Activated CD8-positive, alpha-beta memory T cell treated with anti-CD3 and anti-CD28 coated beads for 36 hours (primary cell): ENCODE measurements around the gene SETBP1. TPM values are rescaled to one million over a fixed set of nuclear protein-coding genes. Genes with fewer than 3 reads are reported as not detected.

Experiments used
- CTCF ChIA-PET: fragments of 350-600 bp; sonication (Branson Sonifier 250); formaldehyde crosslinking; loops from one replicate; lab custom pipeline; 2021; ENCODE audit warnings: antibody characterized with exemption; lab: Charles Lee
- POLR2A ChIA-PET: fragments of 350-600 bp; sonication (Branson Sonifier 250); formaldehyde crosslinking; loops from one replicate; lab custom pipeline; 2021; ENCODE audit warnings: antibody characterized with exemption; lab: Charles Lee
- total RNA-seq, 2 experiments: library from RNA; stranded (reverse); gene quantifications; one replicate each; pipeline ENCODE4 v1.2.3, GENCODE V29; 2021

SETBP1 gene
- total RNA-seq, 2 experiments from 2014 or later: 17.3 to 18.4 TPM

- POLR2A ChIA-PET: no interaction called here
- CTCF ChIA-PET: no interaction called here
Measured at GRCh38 chr18:44741511-44741910, 60.8 kb downstream of the SETBP1 start.

- ChIA-PET CTCF (no interaction called here), POLR2A (no interaction called here)
Measured at GRCh38 chr18:44742126-44742525, 61.4 kb downstream of the SETBP1 start.

- ChIA-PET CTCF (no interaction called here), POLR2A (no interaction called here)
Measured at GRCh38 chr18:44742718-44743311, 62.1 kb downstream of the SETBP1 start.

- ChIA-PET POLR2A (no interaction called here), CTCF (no interaction called here)
Measured at GRCh38 chr18:44743631-44744030, 62.9 kb downstream of the SETBP1 start.

- ChIA-PET CTCF (no interaction called here), POLR2A (no interaction called here)
Measured at GRCh38 chr18:44744161-44745121, 63.8 kb downstream of the SETBP1 start.

GRCh38 chr18:44747157-44747556 is 66.5 kb downstream of the SETBP1 start:
- CTCF ChIA-PET: no interaction called here
- POLR2A ChIA-PET: no interaction called here

- ChIA-PET POLR2A (no interaction called here), CTCF (no interaction called here)
Measured at GRCh38 chr18:44748582-44748981, 67.9 kb downstream of the SETBP1 start.

GRCh38 chr18:44750774-44751173 is 70.1 kb downstream of the SETBP1 start:
- ChIA-PET CTCF (no interaction called here), POLR2A (no interaction called here)

- CTCF ChIA-PET: no interaction called here
Measured at GRCh38 chr18:44754567-44754966, 73.9 kb downstream of the SETBP1 start.

GRCh38 chr18:44758861-44759631 is 78.4 kb downstream of the SETBP1 start:
- ChIA-PET POLR2A (interaction anchor here (0.8 to 1.6 kb wide), 12 partner anchors 26 to 134 kb away, joined by 3 to 8 read pairs (median 5); partner anchors contain the start of gene SETBP1), CTCF (interaction anchor here (0.8 to 1.4 kb wide), 3 partner anchors 34 to 134 kb away, joined by 3 to 5 read pairs (median 4); no protein-coding TSS in a partner anchor)

More at GRCh38 chr18:44754567-44754966, 73.9 kb downstream of the SETBP1 start:
- POLR2A ChIA-PET: no interaction called here

- ChIA-PET POLR2A (interaction anchor here (0.8 to 1.6 kb wide), 12 partner anchors 26 to 133 kb away, joined by 3 to 8 read pairs (median 5); partner anchors contain the start of gene SETBP1), CTCF (interaction anchor here (0.8 to 1.4 kb wide), 3 partner anchors 35 to 133 kb away, joined by 3 to 5 read pairs (median 4); no protein-coding TSS in a partner anchor)
Measured at GRCh38 chr18:44759925-44760342, 79.2 kb downstream of the SETBP1 start.

- ChIA-PET CTCF (interaction anchor here (0.7 to 1.4 kb wide), 3 partner anchors 24 to 374 kb away, joined by 3 read pairs; no protein-coding TSS in a partner anchor), POLR2A (no interaction called here)
Measured at GRCh38 chr18:44761812-44762211, 81.1 kb downstream of the SETBP1 start.

- ChIA-PET CTCF (no interaction called here), POLR2A (no interaction called here)
Measured at GRCh38 chr18:44763327-44763726, 82.6 kb downstream of the SETBP1 start.

- ChIA-PET POLR2A (no interaction called here), CTCF (no interaction called here)
Measured at GRCh38 chr18:44764863-44765262, 84.2 kb downstream of the SETBP1 start.

- POLR2A ChIA-PET: no interaction called here
Measured at GRCh38 chr18:44765456-44765855, 84.8 kb downstream of the SETBP1 start.

GRCh38 chr18:44766450-44766849 is 85.8 kb downstream of the SETBP1 start:
- POLR2A ChIA-PET: no interaction called here
- CTCF ChIA-PET: no interaction called here

More at GRCh38 chr18:44765456-44765855, 84.8 kb downstream of the SETBP1 start:
- CTCF ChIA-PET: no interaction called here

- ChIA-PET CTCF (no interaction called here), POLR2A (no interaction called here)
Measured at GRCh38 chr18:44767807-44768206, 87.1 kb downstream of the SETBP1 start.

GRCh38 chr18:44770641-44771040 is 90.0 kb downstream of the SETBP1 start:
- ChIA-PET CTCF (no interaction called here), POLR2A (no interaction called here)

GRCh38 chr18:44771572-44771955 is 90.9 kb downstream of the SETBP1 start:
- CTCF ChIA-PET: no interaction called here
- POLR2A ChIA-PET: no interaction called here
